H9 (cell line): Measurements from ENCODE around the gene VANGL2. TPM values are rescaled to one million over a fixed set of nuclear protein-coding genes. Genes with fewer than 3 reads are reported as not detected.

Source experiments
- DNase-seq: peaks from one replicate; pipeline ENCODE4 v3.0.0-alpha.2; 2017
- H2AFZ ChIP-seq: one replicate; pipeline ENCODE4 v1.6.1; 2013; ENCODE audit warnings: mild to moderate bottlenecking, low read length, control low read depth, moderate library complexity
- H2AK5ac ChIP-seq: 2 replicates; pipeline ENCODE4 v1.6.1; 2013; ENCODE audit warnings: low read length, control low read depth, mixed read lengths; ENCODE audit not compliant: insufficient read length
- H2BK120ac ChIP-seq: one replicate; pipeline ENCODE4 v1.6.1; 2013; ENCODE audit warnings: low read depth, mild to moderate bottlenecking, low read length, control low read depth, inconsistent platforms; ENCODE audit not compliant: poor library complexity, severe bottlenecking
- H2BK12ac ChIP-seq: 2 replicates; pipeline ENCODE4 v1.6.1; 2013; ENCODE audit warnings: low read length, control low read depth, mixed read lengths, low read depth; ENCODE audit not compliant: insufficient read length
- H2BK15ac ChIP-seq: 2 replicates; pipeline ENCODE4 v1.6.1; 2013; ENCODE audit warnings: low read depth, low read length, control low read depth
- H2BK20ac ChIP-seq: one replicate; pipeline ENCODE4 v1.6.1; 2013; ENCODE audit warnings: low read depth, mild to moderate bottlenecking, low read length, control low read depth, inconsistent platforms; ENCODE audit not compliant: poor library complexity, severe bottlenecking
- H2BK5ac ChIP-seq: 2 replicates; pipeline ENCODE4 v1.6.1; 2013; ENCODE audit warnings: low read length, control low read depth, mixed read lengths; ENCODE audit not compliant: insufficient read length
- H3K14ac ChIP-seq: 2 replicates; pipeline ENCODE4 v1.6.1; 2013; ENCODE audit warnings: low read length, control low read depth; ENCODE audit not compliant: insufficient read depth
- H3K18ac ChIP-seq: 2 replicates; pipeline ENCODE4 v1.6.1; 2013; ENCODE audit warnings: low read depth, mild to moderate bottlenecking, mixed read lengths, low read length, control low read depth; ENCODE audit not compliant: insufficient read length
- H3K23ac ChIP-seq: 2 replicates; pipeline ENCODE4 v1.6.1; 2013; ENCODE audit warnings: low read length, control low read depth, mixed read lengths, low read depth; ENCODE audit not compliant: insufficient read length
- H3K23me2 ChIP-seq: 2 replicates; pipeline ENCODE4 v1.6.1; 2013; ENCODE audit warnings: low read depth, mild to moderate bottlenecking, mixed read lengths, low read length, control low read depth; ENCODE audit not compliant: insufficient read length, poor library complexity, severe bottlenecking
- H3K27ac ChIP-seq: 2 replicates; pipeline ENCODE4 v1.5.1; 2013; ENCODE audit warnings: low read length, control low read depth, mixed read lengths, low read depth; ENCODE audit not compliant: insufficient read length
- H3K27me3 ChIP-seq: 2 replicates; pipeline ENCODE4 v1.6.1; 2013; ENCODE audit warnings: low read length, control low read depth, inconsistent platforms; ENCODE audit not compliant: insufficient read depth
- H3K4ac ChIP-seq: 2 replicates; pipeline ENCODE4 v1.6.1; 2013; ENCODE audit warnings: low read depth, mild to moderate bottlenecking, control low read depth, inconsistent platforms, low read length, moderate library complexity
- H3K4me1 ChIP-seq: 2 replicates; pipeline ENCODE4 v1.6.1; 2013; ENCODE audit warnings: low read length, control low read depth, inconsistent platforms; ENCODE audit not compliant: insufficient read depth
- H3K4me2 ChIP-seq: 2 replicates; pipeline ENCODE4 v1.6.1; 2013; ENCODE audit warnings: low read length, control low read depth, mixed read lengths; ENCODE audit not compliant: insufficient read length, insufficient read depth
- H3K56ac ChIP-seq: 2 replicates; pipeline ENCODE4 v1.6.1; 2013; ENCODE audit warnings: low read depth, mild to moderate bottlenecking, mixed read lengths, low read length, control low read depth; ENCODE audit not compliant: insufficient read length
- H3K79me1 ChIP-seq: 2 replicates; pipeline ENCODE4 v1.6.1; 2013; ENCODE audit warnings: low read depth, mild to moderate bottlenecking, moderate library complexity, low read length, control low read depth, inconsistent platforms; ENCODE audit not compliant: insufficient read depth, poor library complexity, severe bottlenecking
- H3K79me2 ChIP-seq: 2 replicates; pipeline ENCODE4 v1.6.1; 2013; ENCODE audit warnings: low read length, control low read depth, inconsistent platforms; ENCODE audit not compliant: insufficient read depth
- H3K9ac ChIP-seq: 2 replicates; pipeline ENCODE4 v1.6.1; 2013; ENCODE audit warnings: low read length, control low read depth, mixed read lengths; ENCODE audit not compliant: insufficient read length; ENCODE audit errors: extremely low read depth
- H3K9me3 ChIP-seq: one replicate; pipeline ENCODE4 v1.6.1; 2013; ENCODE audit warnings: low read depth, low read length, inconsistent platforms; ENCODE audit not compliant: control insufficient read depth
- H3T11ph ChIP-seq: one replicate; pipeline ENCODE4 v1.6.1; 2013; ENCODE audit warnings: mild to moderate bottlenecking, low read length, control low read depth, inconsistent platforms
- H4K20me1 ChIP-seq: one replicate; pipeline ENCODE4 v1.6.1; 2013; ENCODE audit not compliant: control insufficient read depth, insufficient read length, insufficient read depth
- H4K5ac ChIP-seq: 2 replicates; pipeline ENCODE4 v1.6.1; 2013; ENCODE audit warnings: low read depth, mild to moderate bottlenecking, mixed read lengths, low read length, control low read depth; ENCODE audit not compliant: insufficient read length
- H4K8ac ChIP-seq: replicated peaks from 2 replicates; pipeline ENCODE4 v1.6.1; 2013; ENCODE audit warnings: low read length, control low read depth, mixed read lengths, low read depth; ENCODE audit not compliant: insufficient read length
- H4K91ac ChIP-seq: 2 replicates; pipeline ENCODE4 v1.6.1; 2013; ENCODE audit warnings: low read depth, mild to moderate bottlenecking, moderate library complexity, mixed read lengths, low read length, control low read depth; ENCODE audit not compliant: insufficient read length
- H3K27ac Mint-ChIP-seq, 3 experiments: 2 replicates in 2 of 3; 3 replicates in 1 of 3; pipeline ENCODE4 v1.8.0; 2020 to 2021; ENCODE audit warnings: mixed read lengths in 3 of 3, mild to moderate bottlenecking in 1 of 3, moderate library complexity in 1 of 3
- H3K27me3 Mint-ChIP-seq: 2 replicates; pipeline ENCODE4 v1.8.0; 2021; ENCODE audit warnings: low read depth, mild to moderate bottlenecking, moderate library complexity, mixed read lengths
- H3K36me3 Mint-ChIP-seq, 3 experiments: 2 replicates in 2 of 3; 3 replicates in 1 of 3; pipeline ENCODE4 v1.8.0; 2020 to 2021; ENCODE audit warnings: low read depth in 3 of 3, mixed read lengths in 3 of 3; ENCODE audit not compliant: insufficient read depth in 1 of 3
- H3K4me1 Mint-ChIP-seq, 2 experiments: 2 replicates each; pipeline ENCODE4 v1.8.0; 2020; ENCODE audit warnings: mixed read lengths in 2 of 2
- H3K4me3 Mint-ChIP-seq, 2 experiments: 2 replicates in 1 of 2; 3 replicates in 1 of 2; pipeline ENCODE4 v1.8.0; 2020 to 2021; ENCODE audit warnings: mild to moderate bottlenecking in 2 of 2, mixed read lengths in 2 of 2, moderate library complexity in 1 of 2
- H3K9me3 Mint-ChIP-seq, 2 experiments: 2 replicates in 1 of 2; 3 replicates in 1 of 2; pipeline ENCODE4 v1.8.0; 2020; ENCODE audit warnings: mild to moderate bottlenecking in 2 of 2, mixed read lengths in 2 of 2, moderate library complexity in 1 of 2
- WGBS: extraction: QIAGEN DNeasy Blood & Tissue Kit; methylation state at CpG from one replicate; pipeline ENCODE4 v1.1.7; 2013; ENCODE audit warnings: missing lambda C conversion rate, low lambda C conversion rate, mixed read lengths; ENCODE audit not compliant: insufficient read length; ENCODE audit errors: extremely low coverage; 5-methylcytosine and 5-hydroxymethylcytosine counted together
- total RNA-seq: library from RNA; stranded (reverse); gene quantifications from 2 replicates; pipeline ENCODE4 v1.2.1, GENCODE V29; 2021
- TF ChIP-seq, protein P1 (sequence below): fragments of 200-600 bp; sonication (generic); conservative IDR thresholded peaks from 3 replicates; pipeline ENCODE4 v1.8.0; 2021; ENCODE audit warnings: antibody characterized with exemption, mild to moderate bottlenecking

The VANGL2 gene
- total RNA-seq, 1 experiment from 2014 or later, result 58.5 TPM

DNA sequence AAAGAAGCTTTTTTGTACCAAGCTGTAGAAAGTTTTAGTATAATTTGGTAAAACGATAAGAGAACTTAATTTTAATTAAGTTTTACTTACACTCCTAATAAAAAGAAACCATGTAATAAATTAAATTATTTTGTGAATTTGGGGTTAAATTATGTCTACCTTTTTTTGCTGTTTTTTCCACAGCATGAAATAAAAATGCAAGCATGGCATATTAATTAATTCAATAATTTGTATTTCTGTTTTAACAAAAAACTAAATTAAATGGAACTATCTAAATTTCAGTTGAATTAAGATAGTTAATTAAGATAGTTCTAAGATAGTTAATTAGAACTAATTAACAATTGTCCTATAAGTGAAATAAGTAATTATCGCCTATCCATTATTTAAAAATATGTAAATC lies 39.4 kb downstream of the VANGL2 start:
- H4K91ac ChIP-seq, result no peak overlapping the region
- H3K4me2 ChIP-seq, result no peak overlapping the region
- H3K14ac ChIP-seq, result no peak overlapping the region
- no CpG with 5 or more reads among the region's 2 CpGs for WGBS
- no peaks in the 10 kb centered on the region for H3K23me2 ChIP-seq
- H2BK120ac ChIP-seq, result no peak overlapping the region
- no peak overlapping the region for H2BK5ac ChIP-seq
- H3K27ac ChIP-seq, result no peak overlapping the region
- no peak overlapping the region for H3K23ac ChIP-seq
- H4K8ac ChIP-seq, result no peak overlapping the region
- no peak overlapping the region for H2BK12ac ChIP-seq
- no peaks in the 10 kb centered on the region for H3K36me3 Mint-ChIP-seq
- no peaks in the 10 kb centered on the region; the same call in 1 of the 2 replicates for H3K4me1 ChIP-seq
- H2BK20ac ChIP-seq, result no peak overlapping the region
- no peaks in the 10 kb centered on the region for H3K27me3 ChIP-seq
- no peaks in the 10 kb centered on the region for H3K27me3 Mint-ChIP-seq
- no peak overlapping the region for H3K4ac ChIP-seq
- no peak overlapping the region for H3K4me3 Mint-ChIP-seq
- H2AFZ ChIP-seq, result no peak overlapping the region
- no peaks in the 10 kb centered on the region for H3K9me3 ChIP-seq
- H3K79me2 ChIP-seq, result no peaks in the 10 kb centered on the region
- H3K56ac ChIP-seq, result no peak overlapping the region
- H4K20me1 ChIP-seq, result no peaks in the 10 kb centered on the region
- peaks cover 10 to 17% of the 10 kb centered on the region in 2 experiments for H3K4me1 Mint-ChIP-seq
- H3K27ac Mint-ChIP-seq, result no peak overlapping the region
- H4K5ac ChIP-seq, result no peak overlapping the region
- H2BK15ac ChIP-seq, result no peak overlapping the region
- DNase-seq, result no peak
- H3T11ph ChIP-seq, result no peak overlapping the region
- TF ChIP-seq, protein P1, sequence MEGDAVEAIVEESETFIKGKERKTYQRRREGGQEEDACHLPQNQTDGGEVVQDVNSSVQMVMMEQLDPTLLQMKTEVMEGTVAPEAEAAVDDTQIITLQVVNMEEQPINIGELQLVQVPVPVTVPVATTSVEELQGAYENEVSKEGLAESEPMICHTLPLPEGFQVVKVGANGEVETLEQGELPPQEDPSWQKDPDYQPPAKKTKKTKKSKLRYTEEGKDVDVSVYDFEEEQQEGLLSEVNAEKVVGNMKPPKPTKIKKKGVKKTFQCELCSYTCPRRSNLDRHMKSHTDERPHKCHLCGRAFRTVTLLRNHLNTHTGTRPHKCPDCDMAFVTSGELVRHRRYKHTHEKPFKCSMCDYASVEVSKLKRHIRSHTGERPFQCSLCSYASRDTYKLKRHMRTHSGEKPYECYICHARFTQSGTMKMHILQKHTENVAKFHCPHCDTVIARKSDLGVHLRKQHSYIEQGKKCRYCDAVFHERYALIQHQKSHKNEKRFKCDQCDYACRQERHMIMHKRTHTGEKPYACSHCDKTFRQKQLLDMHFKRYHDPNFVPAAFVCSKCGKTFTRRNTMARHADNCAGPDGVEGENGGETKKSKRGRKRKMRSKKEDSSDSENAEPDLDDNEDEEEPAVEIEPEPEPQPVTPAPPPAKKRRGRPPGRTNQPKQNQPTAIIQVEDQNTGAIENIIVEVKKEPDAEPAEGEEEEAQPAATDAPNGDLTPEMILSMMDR, result no peak
- no peaks in the 10 kb centered on the region for H3K79me1 ChIP-seq
- no peaks in the 10 kb centered on the region for H3K9me3 Mint-ChIP-seq
- no peak overlapping the region for H3K9ac ChIP-seq
- H3K18ac ChIP-seq, result no peak overlapping the region
- no peak overlapping the region for H2AK5ac ChIP-seq
